H9 (cell line): ENCODE results near the gene EPS8L3. TPM values are rescaled to one million over a fixed set of nuclear protein-coding genes. Genes with fewer than 3 reads are reported as not detected.

ENCODE experiments used
- DNase-seq: peaks from one replicate; pipeline ENCODE4 v3.0.0-alpha.2; 2017
- H2AFZ ChIP-seq: one replicate; pipeline ENCODE4 v1.6.1; 2013; ENCODE audit warnings: mild to moderate bottlenecking, low read length, control low read depth, moderate library complexity
- H2AK5ac ChIP-seq: 2 replicates; pipeline ENCODE4 v1.6.1; 2013; ENCODE audit warnings: low read length, control low read depth, mixed read lengths; ENCODE audit not compliant: insufficient read length
- H2BK120ac ChIP-seq: one replicate; pipeline ENCODE4 v1.6.1; 2013; ENCODE audit warnings: low read depth, mild to moderate bottlenecking, low read length, control low read depth, inconsistent platforms; ENCODE audit not compliant: poor library complexity, severe bottlenecking
- H2BK12ac ChIP-seq: 2 replicates; pipeline ENCODE4 v1.6.1; 2013; ENCODE audit warnings: low read length, control low read depth, mixed read lengths, low read depth; ENCODE audit not compliant: insufficient read length
- H2BK15ac ChIP-seq: 2 replicates; pipeline ENCODE4 v1.6.1; 2013; ENCODE audit warnings: low read depth, low read length, control low read depth
- H2BK20ac ChIP-seq: one replicate; pipeline ENCODE4 v1.6.1; 2013; ENCODE audit warnings: low read depth, mild to moderate bottlenecking, low read length, control low read depth, inconsistent platforms; ENCODE audit not compliant: poor library complexity, severe bottlenecking
- H2BK5ac ChIP-seq: 2 replicates; pipeline ENCODE4 v1.6.1; 2013; ENCODE audit warnings: low read length, control low read depth, mixed read lengths; ENCODE audit not compliant: insufficient read length
- H3K14ac ChIP-seq: 2 replicates; pipeline ENCODE4 v1.6.1; 2013; ENCODE audit warnings: low read length, control low read depth; ENCODE audit not compliant: insufficient read depth
- H3K18ac ChIP-seq: 2 replicates; pipeline ENCODE4 v1.6.1; 2013; ENCODE audit warnings: low read depth, mild to moderate bottlenecking, mixed read lengths, low read length, control low read depth; ENCODE audit not compliant: insufficient read length
- H3K23ac ChIP-seq: 2 replicates; pipeline ENCODE4 v1.6.1; 2013; ENCODE audit warnings: low read length, control low read depth, mixed read lengths, low read depth; ENCODE audit not compliant: insufficient read length
- H3K23me2 ChIP-seq: 2 replicates; pipeline ENCODE4 v1.6.1; 2013; ENCODE audit warnings: low read depth, mild to moderate bottlenecking, mixed read lengths, low read length, control low read depth; ENCODE audit not compliant: insufficient read length, poor library complexity, severe bottlenecking
- H3K27ac ChIP-seq: 2 replicates; pipeline ENCODE4 v1.5.1; 2013; ENCODE audit warnings: low read length, control low read depth, mixed read lengths, low read depth; ENCODE audit not compliant: insufficient read length
- H3K27me3 ChIP-seq: 2 replicates; pipeline ENCODE4 v1.6.1; 2013; ENCODE audit warnings: low read length, control low read depth, inconsistent platforms; ENCODE audit not compliant: insufficient read depth
- H3K4ac ChIP-seq: 2 replicates; pipeline ENCODE4 v1.6.1; 2013; ENCODE audit warnings: low read depth, mild to moderate bottlenecking, control low read depth, inconsistent platforms, low read length, moderate library complexity
- H3K4me1 ChIP-seq: 2 replicates; pipeline ENCODE4 v1.6.1; 2013; ENCODE audit warnings: low read length, control low read depth, inconsistent platforms; ENCODE audit not compliant: insufficient read depth
- H3K4me2 ChIP-seq: 2 replicates; pipeline ENCODE4 v1.6.1; 2013; ENCODE audit warnings: low read length, control low read depth, mixed read lengths; ENCODE audit not compliant: insufficient read length, insufficient read depth
- H3K56ac ChIP-seq: 2 replicates; pipeline ENCODE4 v1.6.1; 2013; ENCODE audit warnings: low read depth, mild to moderate bottlenecking, mixed read lengths, low read length, control low read depth; ENCODE audit not compliant: insufficient read length
- H3K79me1 ChIP-seq: 2 replicates; pipeline ENCODE4 v1.6.1; 2013; ENCODE audit warnings: low read depth, mild to moderate bottlenecking, moderate library complexity, low read length, control low read depth, inconsistent platforms; ENCODE audit not compliant: insufficient read depth, poor library complexity, severe bottlenecking
- H3K79me2 ChIP-seq: 2 replicates; pipeline ENCODE4 v1.6.1; 2013; ENCODE audit warnings: low read length, control low read depth, inconsistent platforms; ENCODE audit not compliant: insufficient read depth
- H3K9ac ChIP-seq: 2 replicates; pipeline ENCODE4 v1.6.1; 2013; ENCODE audit warnings: low read length, control low read depth, mixed read lengths; ENCODE audit not compliant: insufficient read length; ENCODE audit errors: extremely low read depth
- H3K9me3 ChIP-seq: one replicate; pipeline ENCODE4 v1.6.1; 2013; ENCODE audit warnings: low read depth, low read length, inconsistent platforms; ENCODE audit not compliant: control insufficient read depth
- H3T11ph ChIP-seq: one replicate; pipeline ENCODE4 v1.6.1; 2013; ENCODE audit warnings: mild to moderate bottlenecking, low read length, control low read depth, inconsistent platforms
- H4K20me1 ChIP-seq: one replicate; pipeline ENCODE4 v1.6.1; 2013; ENCODE audit not compliant: control insufficient read depth, insufficient read length, insufficient read depth
- H4K5ac ChIP-seq: 2 replicates; pipeline ENCODE4 v1.6.1; 2013; ENCODE audit warnings: low read depth, mild to moderate bottlenecking, mixed read lengths, low read length, control low read depth; ENCODE audit not compliant: insufficient read length
- H4K8ac ChIP-seq: replicated peaks from 2 replicates; pipeline ENCODE4 v1.6.1; 2013; ENCODE audit warnings: low read length, control low read depth, mixed read lengths, low read depth; ENCODE audit not compliant: insufficient read length
- H4K91ac ChIP-seq: 2 replicates; pipeline ENCODE4 v1.6.1; 2013; ENCODE audit warnings: low read depth, mild to moderate bottlenecking, moderate library complexity, mixed read lengths, low read length, control low read depth; ENCODE audit not compliant: insufficient read length
- H3K27ac Mint-ChIP-seq, 3 experiments: 2 replicates in 2 of 3; 3 replicates in 1 of 3; pipeline ENCODE4 v1.8.0; 2020 to 2021; ENCODE audit warnings: mixed read lengths in 3 of 3, mild to moderate bottlenecking in 1 of 3, moderate library complexity in 1 of 3
- H3K27me3 Mint-ChIP-seq: 2 replicates; pipeline ENCODE4 v1.8.0; 2021; ENCODE audit warnings: low read depth, mild to moderate bottlenecking, moderate library complexity, mixed read lengths
- H3K36me3 Mint-ChIP-seq, 3 experiments: 2 replicates in 2 of 3; 3 replicates in 1 of 3; pipeline ENCODE4 v1.8.0; 2020 to 2021; ENCODE audit warnings: low read depth in 3 of 3, mixed read lengths in 3 of 3; ENCODE audit not compliant: insufficient read depth in 1 of 3
- H3K4me1 Mint-ChIP-seq, 2 experiments: 2 replicates each; pipeline ENCODE4 v1.8.0; 2020; ENCODE audit warnings: mixed read lengths in 2 of 2
- H3K4me3 Mint-ChIP-seq, 2 experiments: 2 replicates in 1 of 2; 3 replicates in 1 of 2; pipeline ENCODE4 v1.8.0; 2020 to 2021; ENCODE audit warnings: mild to moderate bottlenecking in 2 of 2, mixed read lengths in 2 of 2, moderate library complexity in 1 of 2
- H3K9me3 Mint-ChIP-seq, 2 experiments: 2 replicates in 1 of 2; 3 replicates in 1 of 2; pipeline ENCODE4 v1.8.0; 2020; ENCODE audit warnings: mild to moderate bottlenecking in 2 of 2, mixed read lengths in 2 of 2, moderate library complexity in 1 of 2
- WGBS: extraction: QIAGEN DNeasy Blood & Tissue Kit; methylation state at CpG from one replicate; pipeline ENCODE4 v1.1.7; 2013; ENCODE audit warnings: missing lambda C conversion rate, low lambda C conversion rate, mixed read lengths; ENCODE audit not compliant: insufficient read length; ENCODE audit errors: extremely low coverage; 5-methylcytosine and 5-hydroxymethylcytosine counted together
- total RNA-seq: library from RNA; stranded (reverse); gene quantifications from 2 replicates; pipeline ENCODE4 v1.2.1, GENCODE V29; 2021
- TF ChIP-seq, protein P1 (sequence below): fragments of 200-600 bp; sonication (generic); conservative IDR thresholded peaks from 3 replicates; pipeline ENCODE4 v1.8.0; 2021; ENCODE audit warnings: antibody characterized with exemption, mild to moderate bottlenecking

Gene EPS8L3
- total RNA-seq, 1 experiment from 2014 or later, result not detected

- Histone ChIP-seq H3K4me1 (no peaks in the 10 kb centered on the region), H2AK5ac (no peak overlapping the region), H4K91ac (no peak overlapping the region), H3K79me1 (no peaks in the 10 kb centered on the region), H2BK12ac (no peak overlapping the region), H3K18ac (no peak overlapping the region), H3K27ac (no peak overlapping the region), H2AFZ (no peak overlapping the region), H2BK15ac (no peak overlapping the region), H3T11ph (no peak overlapping the region), H4K20me1 (no peaks in the 10 kb centered on the region), H4K8ac (no peak overlapping the region), H3K23me2 (no peaks in the 10 kb centered on the region), H2BK20ac (no peak overlapping the region), H3K4me2 (no peak overlapping the region), H3K14ac (peak overlapping the region; percentile 43; the same call in 1 of the 2 replicates), H3K79me2 (no peaks in the 10 kb centered on the region), H2BK120ac (no peak overlapping the region), H3K27me3 (no peaks in the 10 kb centered on the region), H2BK5ac (no peak overlapping the region), H3K4ac (no peak overlapping the region; the same call in 1 of the 2 replicates), H3K23ac (no peak overlapping the region), H3K56ac (no peak overlapping the region), H4K5ac (no peak overlapping the region), H3K9me3 (no peaks in the 10 kb centered on the region), H3K9ac (no peak overlapping the region)
- DNase-seq, result no peak
- H3K4me3 Mint-ChIP-seq, result no peak overlapping the region
- H3K27me3 Mint-ChIP-seq, result no peaks in the 10 kb centered on the region
- H3K4me1 Mint-ChIP-seq, result peaks cover 16 to 23% of the 10 kb centered on the region in 2 experiments
- H3K27ac Mint-ChIP-seq, result peak overlapping the region in 1 of 3 experiments; percentile 22; a peak in 3 of 7 replicates
- no peaks in the 10 kb centered on the region for H3K9me3 Mint-ChIP-seq
- TF ChIP-seq, protein P1, sequence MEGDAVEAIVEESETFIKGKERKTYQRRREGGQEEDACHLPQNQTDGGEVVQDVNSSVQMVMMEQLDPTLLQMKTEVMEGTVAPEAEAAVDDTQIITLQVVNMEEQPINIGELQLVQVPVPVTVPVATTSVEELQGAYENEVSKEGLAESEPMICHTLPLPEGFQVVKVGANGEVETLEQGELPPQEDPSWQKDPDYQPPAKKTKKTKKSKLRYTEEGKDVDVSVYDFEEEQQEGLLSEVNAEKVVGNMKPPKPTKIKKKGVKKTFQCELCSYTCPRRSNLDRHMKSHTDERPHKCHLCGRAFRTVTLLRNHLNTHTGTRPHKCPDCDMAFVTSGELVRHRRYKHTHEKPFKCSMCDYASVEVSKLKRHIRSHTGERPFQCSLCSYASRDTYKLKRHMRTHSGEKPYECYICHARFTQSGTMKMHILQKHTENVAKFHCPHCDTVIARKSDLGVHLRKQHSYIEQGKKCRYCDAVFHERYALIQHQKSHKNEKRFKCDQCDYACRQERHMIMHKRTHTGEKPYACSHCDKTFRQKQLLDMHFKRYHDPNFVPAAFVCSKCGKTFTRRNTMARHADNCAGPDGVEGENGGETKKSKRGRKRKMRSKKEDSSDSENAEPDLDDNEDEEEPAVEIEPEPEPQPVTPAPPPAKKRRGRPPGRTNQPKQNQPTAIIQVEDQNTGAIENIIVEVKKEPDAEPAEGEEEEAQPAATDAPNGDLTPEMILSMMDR, result no peak
- no peaks in the 10 kb centered on the region for H3K36me3 Mint-ChIP-seq
- no CpG with 5 or more reads among the region's 6 CpGs for WGBS
These were observed 43.1 kb upstream of the EPS8L3 start for GRCh38 chr1:109806733-109807400.
